HCT116 (cell line): Measurements from ENCODE around the gene TRIM24. TPM values are rescaled to one million over a fixed set of nuclear protein-coding genes. Genes with fewer than 3 reads are reported as not detected.

Experiments used
- ATAC-seq: fragments of 200-7000 bp; cut with Tn5 transposase; 2 replicates; pipeline ENCODE4 v1.9.1; 2020; ENCODE audit warnings: mild to moderate bottlenecking, moderate library complexity
- BruUV-seq: library from RNA; stranded (reverse); fragments of 400-500 nt; replicated peaks from 2 replicates; lab custom pipeline; 2021; lab: Mats Ljungman, UMichigan
- CTCF ChIA-PET: fragments of 300-600 bp; sonication (Branson Sonifier 250); formaldehyde crosslinking; loops from one replicate; lab custom pipeline; 2021; ENCODE audit warnings: antibody characterized with exemption; lab: Charles Lee
- POLR2A ChIA-PET: fragments of 300-600, 350-600 bp; sonication (Branson Sonifier 250); formaldehyde crosslinking; loops from one replicate; lab custom pipeline; 2021; ENCODE audit warnings: antibody characterized with exemption; lab: Charles Lee
- RAD21 ChIA-PET, 2 experiments: fragments of 300-600 bp; sonication (Branson Sonifier 250); formaldehyde crosslinking; loops; one replicate each; lab custom pipeline; 2023; ENCODE audit warnings: low total read pairs in 2 of 2; ENCODE audit not compliant: uncharacterized antibody in 2 of 2, unreplicated experiment in 2 of 2, low non-redundant PET in 1 of 2; lab: Charles Lee
- DNase-seq: peaks from one replicate; pipeline ENCODE4 v3.0.0-alpha.2; 2010; ENCODE audit warnings: low read depth, low spot score
- H2AFZ ChIP-seq: fragments of 200-600 bp; shearing (Covaris generic), sonication (generic); 2 replicates; pipeline ENCODE4 v1.6.1; 2017; ENCODE audit warnings: low read depth, mixed run types, mixed read lengths, antibody characterized with exemption, low read length; ENCODE audit not compliant: poor library complexity, severe bottlenecking
- H3K27ac ChIP-seq: 2 replicates; pipeline ENCODE4 v1.5.1; 2012; ENCODE audit warnings: low read depth, low read length
- H3K27me3 ChIP-seq: fragments of 200-600 bp; sonication (generic); 2 replicates; pipeline ENCODE4 v1.6.1; 2016; ENCODE audit warnings: mixed run types, low read length, mixed read lengths; ENCODE audit not compliant: insufficient read depth
- H3K36me3 ChIP-seq, 2 experiments: fragments of 200-500 bp in 1 of 2; fragments of 200-600 bp in 1 of 2; sonication (Bioruptor generic) in 1 of 2; sonication (generic) in 1 of 2; 2 replicates each; pipeline versions ENCODE4 v1.5.1 to v1.6.1; 2014 to 2016; ENCODE audit warnings: low read length in 2 of 2, inconsistent platforms in 1 of 2, mixed read lengths in 1 of 2, mixed run types in 1 of 2; ENCODE audit not compliant: insufficient read depth in 2 of 2, control insufficient read depth in 1 of 2
- H3K4me1 ChIP-seq, 2 experiments: fragments of 200-600 bp in 1 of 2; sonication (generic) in 1 of 2; 2 replicates each; pipeline versions ENCODE4 v1.5.1 to v1.6.1; 2012 to 2017; ENCODE audit warnings: low read length in 2 of 2, inconsistent platforms in 1 of 2, mild to moderate bottlenecking in 1 of 2, mixed read lengths in 1 of 2, mixed run types in 1 of 2, moderate library complexity in 1 of 2; ENCODE audit not compliant: insufficient read depth in 2 of 2, control insufficient read depth in 1 of 2
- H3K4me2 ChIP-seq: fragments of 200-600 bp; sonication (generic); 2 replicates; pipeline ENCODE4 v1.6.1; 2017; ENCODE audit warnings: mixed run types, low read length, mixed read lengths
- H3K4me3 ChIP-seq, 2 experiments: fragments of 200-600 bp in 1 of 2; sonication (generic) in 1 of 2; replicated peaks in 1 of 2; 2 replicates each; pipeline ENCODE4 v1.5.1; 2011 to 2016; ENCODE audit warnings: low read length in 2 of 2, control low read depth in 1 of 2, low read depth in 1 of 2, mild to moderate bottlenecking in 1 of 2, mixed read lengths in 1 of 2, mixed run types in 1 of 2
- H3K79me2 ChIP-seq: fragments of 200-600 bp; sonication (generic); 2 replicates; pipeline ENCODE4 v1.6.1; 2017; ENCODE audit warnings: mild to moderate bottlenecking, mixed run types, low read length, moderate library complexity, mixed read lengths; ENCODE audit not compliant: insufficient read depth
- H3K9ac ChIP-seq: fragments of 200-600 bp; sonication (generic); 2 replicates; pipeline ENCODE4 v1.6.1; 2016; ENCODE audit warnings: low read length, mixed read lengths
- H3K9me2 ChIP-seq: fragments of 200-600 bp; sonication (generic), shearing (Covaris generic); 2 replicates; pipeline ENCODE4 v1.6.1; 2017; ENCODE audit warnings: mixed run types, mild to moderate bottlenecking, moderate library complexity; ENCODE audit not compliant: insufficient read depth
- H3K9me3 ChIP-seq, 2 experiments: fragments of 200-500 bp in 1 of 2; fragments of 200-600 bp in 1 of 2; sonication (Bioruptor generic) in 1 of 2; sonication (generic) in 1 of 2; 2 replicates each; pipeline ENCODE4 v1.6.1; 2014 to 2017; ENCODE audit warnings: low read length in 2 of 2, mixed read lengths in 2 of 2, inconsistent platforms in 1 of 2, low read depth in 1 of 2, mild to moderate bottlenecking in 1 of 2, mixed run types in 1 of 2, moderate library complexity in 1 of 2; ENCODE audit not compliant: control insufficient read depth in 1 of 2, insufficient read depth in 1 of 2
- H4K20me1 ChIP-seq: fragments of 200-600 bp; sonication (generic), shearing (Covaris generic); 2 replicates; pipeline ENCODE4 v1.6.1; 2017; ENCODE audit warnings: mixed run types, mild to moderate bottlenecking, moderate library complexity; ENCODE audit not compliant: insufficient read depth
- CBX3 ChIP-seq: IDR thresholded peaks from 2 replicates; pipeline ENCODE4 v1.6.1; 2012; ENCODE audit warnings: low read depth
- CEBPB ChIP-seq: IDR thresholded peaks from 2 replicates; pipeline ENCODE4 v1.6.1; 2012; ENCODE audit warnings: low read depth
- EGR1 ChIP-seq: IDR thresholded peaks from 2 replicates; pipeline ENCODE4 v1.6.1; 2012; ENCODE audit warnings: low read depth
- ELF1 ChIP-seq: IDR thresholded peaks from 2 replicates; pipeline ENCODE4 v1.6.1; 2012; ENCODE audit warnings: low read depth, borderline replicate concordance
- EZH2 ChIP-seq: fragments of 200-600 bp; sonication (generic); IDR thresholded peaks from 2 replicates; pipeline ENCODE4 v1.6.1; 2017; ENCODE audit warnings: antibody characterized with exemption, mixed run types
- EZH2phosphoT487 ChIP-seq: fragments of 200-600 bp; IDR thresholded peaks from 2 replicates; pipeline ENCODE4 v1.6.1; 2018; ENCODE audit warnings: antibody characterized with exemption, borderline replicate concordance
- FOSL1 ChIP-seq: IDR thresholded peaks from 2 replicates; pipeline ENCODE4 v1.6.1; 2012; ENCODE audit warnings: low read depth
- JUND ChIP-seq: IDR thresholded peaks from 2 replicates; pipeline ENCODE4 v1.6.1; 2012
- POLR2A ChIP-seq: IDR thresholded peaks from 2 replicates; pipeline ENCODE4 v1.7.0; 2011; ENCODE audit warnings: borderline replicate concordance; ENCODE audit not compliant: insufficient read depth, insufficient read length; ENCODE audit errors: extremely low read depth
- POLR2AphosphoS5 ChIP-seq: IDR thresholded peaks from 2 replicates; pipeline ENCODE4 v1.6.1; 2011; ENCODE audit warnings: mild to moderate bottlenecking, low read depth, low read length, moderate library complexity
- SIN3A ChIP-seq: IDR thresholded peaks from 2 replicates; pipeline ENCODE4 v1.6.1; 2012; ENCODE audit warnings: low read depth
- SP1 ChIP-seq: IDR thresholded peaks from 2 replicates; pipeline ENCODE4 v1.6.1; 2012; ENCODE audit warnings: low read depth
- SRF ChIP-seq: IDR thresholded peaks from 2 replicates; pipeline ENCODE4 v1.6.1; 2012; ENCODE audit warnings: low read depth
- TCF7L2 ChIP-seq: IDR thresholded peaks from 2 replicates; pipeline ENCODE4 v1.7.0; 2011; ENCODE audit warnings: borderline replicate concordance, inconsistent platforms; ENCODE audit not compliant: insufficient read depth, insufficient read length; ENCODE audit errors: extremely low read depth
- YY1 ChIP-seq: IDR thresholded peaks from 2 replicates; pipeline ENCODE4 v1.6.1; 2011; ENCODE audit warnings: low read length, low read depth, moderate library complexity, mild to moderate bottlenecking; ENCODE audit not compliant: insufficient replicate concordance; ENCODE audit errors: extremely low read depth
- ZFX ChIP-seq: fragments of 450-650 bp; IDR thresholded peaks from 2 replicates; pipeline ENCODE4 v1.6.1; 2017
- ZNF274 ChIP-seq: fragments of 200-500 bp; sonication (Bioruptor generic); IDR thresholded peaks from 2 replicates; pipeline ENCODE4 v1.6.1; 2014; ENCODE audit warnings: mild to moderate bottlenecking, low read depth, low read length, inconsistent platforms
- intact Hi-C: fragments of 100-400 bp; cut with micrococcal nuclease; formaldehyde crosslinking; loops from 2 replicates; pipeline ENCODE4 v1.10.0; 2022
- total RNA-seq: library from RNA; stranded (reverse); gene quantifications from one replicate; pipeline ENCODE4 v1.2.1, GENCODE V29; 2021; ENCODE audit not compliant: unreplicated experiment
- TF ChIP-seq, protein P1 (sequence below), 3 experiments: fragments of 200-600 bp in 1 of 3; sonication (generic) in 1 of 3; IDR thresholded peaks in 2 of 3; conservative IDR thresholded peaks in 1 of 3; 2 replicates each; pipeline ENCODE4 v1.5.1; 2012 to 2017; ENCODE audit warnings: low read depth in 2 of 3, low read length in 2 of 3, antibody characterized with exemption in 1 of 3, borderline replicate concordance in 1 of 3, control low read depth in 1 of 3, mild to moderate bottlenecking in 1 of 3, mixed read lengths in 1 of 3, mixed run types in 1 of 3, moderate library complexity in 1 of 3; ENCODE audit not compliant: insufficient read depth in 1 of 3
- TF ChIP-seq, protein P2 (sequence below): IDR thresholded peaks from 2 replicates; pipeline ENCODE4 v1.6.1; 2012; ENCODE audit warnings: low read depth
- TF ChIP-seq, protein P3 (sequence below): IDR thresholded peaks from 2 replicates; pipeline ENCODE4 v1.6.1; 2012

The TRIM24 gene
- total RNA-seq, 1 experiment from 2014 or later, result 12.8 TPM

DNA sequence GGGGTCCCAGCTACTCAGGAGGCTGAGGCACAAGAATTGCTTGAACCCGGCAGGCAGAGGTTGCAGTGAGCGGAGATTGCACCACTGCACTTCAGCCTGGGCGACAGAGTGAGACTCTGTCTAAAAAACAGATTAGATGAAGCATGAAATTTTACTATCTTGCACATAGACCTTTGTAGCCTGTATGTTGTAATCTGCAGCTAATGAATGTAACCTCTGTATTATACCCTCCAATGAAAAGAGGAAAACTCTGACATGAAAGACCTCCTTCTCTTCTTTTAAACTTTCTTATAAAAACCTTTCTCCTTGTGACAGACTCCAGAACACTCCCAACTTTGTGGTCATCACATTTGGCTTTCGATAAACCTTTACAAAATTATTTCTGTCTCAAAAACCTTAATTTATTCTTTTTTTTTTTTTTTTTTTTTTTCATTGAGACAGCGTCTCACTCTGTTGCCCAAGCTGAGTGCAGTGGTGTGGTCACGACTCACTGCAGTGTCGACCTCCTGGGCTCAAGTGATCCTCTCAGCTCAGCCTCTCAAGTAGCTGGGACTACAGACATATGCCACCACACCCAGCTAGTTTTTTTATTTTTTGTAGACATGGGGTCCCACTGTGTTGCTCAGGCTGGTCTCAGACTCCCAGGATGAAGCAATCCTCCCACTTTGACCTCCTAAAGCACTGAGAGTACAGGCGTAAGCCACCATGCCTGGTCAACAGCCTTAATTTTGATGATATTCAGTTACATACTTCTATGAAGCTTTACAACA, 143.7 kb downstream of the TRIM24 start:
- Histone ChIP-seq H3K9me3 (no peaks in the 10 kb centered on the region; a peak in 1 of 4 replicates), H3K4me1 (no peaks in the 10 kb centered on the region), H3K27me3 (no peaks in the 10 kb centered on the region), H3K79me2 (no peaks in the 10 kb centered on the region), H3K27ac (no peak overlapping the region), H3K9ac (no peak overlapping the region), H4K20me1 (no peaks in the 10 kb centered on the region), H3K4me2 (no peak overlapping the region), H3K4me3 (no peak overlapping the region), H3K36me3 (no peaks in the 10 kb centered on the region), H3K9me2 (no peaks in the 10 kb centered on the region), H2AFZ (no peak overlapping the region)
- intact Hi-C loops, result no loop called here
- ATAC-seq (no peak), DNase-seq (no peak)
- BruUV-seq, result no TSS peak
- ChIA-PET CTCF (no interaction called here), POLR2A (no interaction called here), RAD21 (no interaction called here)
- no peak for TF ChIP-seq FOSL1
- TF ChIP-seq JUND, result no peak
- TF ChIP-seq SIN3A, result no peak
- TF ChIP-seq, protein P1, sequence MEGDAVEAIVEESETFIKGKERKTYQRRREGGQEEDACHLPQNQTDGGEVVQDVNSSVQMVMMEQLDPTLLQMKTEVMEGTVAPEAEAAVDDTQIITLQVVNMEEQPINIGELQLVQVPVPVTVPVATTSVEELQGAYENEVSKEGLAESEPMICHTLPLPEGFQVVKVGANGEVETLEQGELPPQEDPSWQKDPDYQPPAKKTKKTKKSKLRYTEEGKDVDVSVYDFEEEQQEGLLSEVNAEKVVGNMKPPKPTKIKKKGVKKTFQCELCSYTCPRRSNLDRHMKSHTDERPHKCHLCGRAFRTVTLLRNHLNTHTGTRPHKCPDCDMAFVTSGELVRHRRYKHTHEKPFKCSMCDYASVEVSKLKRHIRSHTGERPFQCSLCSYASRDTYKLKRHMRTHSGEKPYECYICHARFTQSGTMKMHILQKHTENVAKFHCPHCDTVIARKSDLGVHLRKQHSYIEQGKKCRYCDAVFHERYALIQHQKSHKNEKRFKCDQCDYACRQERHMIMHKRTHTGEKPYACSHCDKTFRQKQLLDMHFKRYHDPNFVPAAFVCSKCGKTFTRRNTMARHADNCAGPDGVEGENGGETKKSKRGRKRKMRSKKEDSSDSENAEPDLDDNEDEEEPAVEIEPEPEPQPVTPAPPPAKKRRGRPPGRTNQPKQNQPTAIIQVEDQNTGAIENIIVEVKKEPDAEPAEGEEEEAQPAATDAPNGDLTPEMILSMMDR (IDR thresholded peaks at IDR 0.05 in 2 of 3, conservative IDR thresholded peaks at IDR 0.05 in 1 of 3; ENCODE audit: borderline replicate concordance in 1 of 3, insufficient read depth in 1 of 3, low read depth in 2 of 3, low read length in 2 of 3), result no peak
- TF ChIP-seq EGR1, result no peak
- no peak for TF ChIP-seq EZH2
- no peak for TF ChIP-seq SRF
- TF ChIP-seq EZH2phosphoT487, result no peak
- TF ChIP-seq POLR2AphosphoS5, result no peak
- no peak for TF ChIP-seq ZNF274
- TF ChIP-seq SP1, result no peak
- TF ChIP-seq CEBPB, result no peak
- no peak for TF ChIP-seq POLR2A
- TF ChIP-seq, protein P2, sequence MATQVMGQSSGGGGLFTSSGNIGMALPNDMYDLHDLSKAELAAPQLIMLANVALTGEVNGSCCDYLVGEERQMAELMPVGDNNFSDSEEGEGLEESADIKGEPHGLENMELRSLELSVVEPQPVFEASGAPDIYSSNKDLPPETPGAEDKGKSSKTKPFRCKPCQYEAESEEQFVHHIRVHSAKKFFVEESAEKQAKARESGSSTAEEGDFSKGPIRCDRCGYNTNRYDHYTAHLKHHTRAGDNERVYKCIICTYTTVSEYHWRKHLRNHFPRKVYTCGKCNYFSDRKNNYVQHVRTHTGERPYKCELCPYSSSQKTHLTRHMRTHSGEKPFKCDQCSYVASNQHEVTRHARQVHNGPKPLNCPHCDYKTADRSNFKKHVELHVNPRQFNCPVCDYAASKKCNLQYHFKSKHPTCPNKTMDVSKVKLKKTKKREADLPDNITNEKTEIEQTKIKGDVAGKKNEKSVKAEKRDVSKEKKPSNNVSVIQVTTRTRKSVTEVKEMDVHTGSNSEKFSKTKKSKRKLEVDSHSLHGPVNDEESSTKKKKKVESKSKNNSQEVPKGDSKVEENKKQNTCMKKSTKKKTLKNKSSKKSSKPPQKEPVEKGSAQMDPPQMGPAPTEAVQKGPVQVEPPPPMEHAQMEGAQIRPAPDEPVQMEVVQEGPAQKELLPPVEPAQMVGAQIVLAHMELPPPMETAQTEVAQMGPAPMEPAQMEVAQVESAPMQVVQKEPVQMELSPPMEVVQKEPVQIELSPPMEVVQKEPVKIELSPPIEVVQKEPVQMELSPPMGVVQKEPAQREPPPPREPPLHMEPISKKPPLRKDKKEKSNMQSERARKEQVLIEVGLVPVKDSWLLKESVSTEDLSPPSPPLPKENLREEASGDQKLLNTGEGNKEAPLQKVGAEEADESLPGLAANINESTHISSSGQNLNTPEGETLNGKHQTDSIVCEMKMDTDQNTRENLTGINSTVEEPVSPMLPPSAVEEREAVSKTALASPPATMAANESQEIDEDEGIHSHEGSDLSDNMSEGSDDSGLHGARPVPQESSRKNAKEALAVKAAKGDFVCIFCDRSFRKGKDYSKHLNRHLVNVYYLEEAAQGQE, result no peak
- TF ChIP-seq YY1, result no peak
- TF ChIP-seq ZFX, result no peak
- no peak for TF ChIP-seq ELF1
- TF ChIP-seq CBX3, result no peak
- TF ChIP-seq TCF7L2, result no peak
- TF ChIP-seq, protein P3, sequence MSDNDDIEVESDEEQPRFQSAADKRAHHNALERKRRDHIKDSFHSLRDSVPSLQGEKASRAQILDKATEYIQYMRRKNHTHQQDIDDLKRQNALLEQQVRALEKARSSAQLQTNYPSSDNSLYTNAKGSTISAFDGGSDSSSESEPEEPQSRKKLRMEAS, result no peak
